OCI-LY7 (cell line): Measurements from ENCODE around the gene C16orf95. TPM values are rescaled to one million over a fixed set of nuclear protein-coding genes. Genes with fewer than 3 reads are reported as not detected.

Source experiments
- BruUV-seq: library from RNA; stranded (reverse); fragments of 400-500 nt; replicated peaks from 2 replicates; lab custom pipeline; 2021; lab: Mats Ljungman, UMichigan
- CTCF ChIA-PET: fragments of 300-600 bp; sonication (Branson Sonifier 250); formaldehyde crosslinking; loops from one replicate; lab custom pipeline; 2022; ENCODE audit warnings: antibody characterized with exemption; ENCODE audit not compliant: unreplicated experiment; lab: Charles Lee
- POLR2A ChIA-PET: fragments of 300-600 bp; sonication (Branson Sonifier 250); formaldehyde crosslinking; loops from one replicate; lab custom pipeline; 2022; ENCODE audit warnings: antibody characterized with exemption; lab: Charles Lee
- DNase-seq: peaks from one replicate; pipeline ENCODE4 v3.0.0-alpha.2; 2015; ENCODE audit warnings: low spot score
- H2AFZ ChIP-seq: fragments of 200-600 bp; sonication (generic), shearing (Covaris generic); 2 replicates; pipeline ENCODE4 v1.6.1; 2014; ENCODE audit warnings: mild to moderate bottlenecking, antibody characterized with exemption, low read length, moderate library complexity
- H3K27ac ChIP-seq: fragments of 200-600 bp; sonication (generic); 2 replicates; pipeline ENCODE4 v1.5.1; 2014; ENCODE audit warnings: mixed run types, low read depth, mild to moderate bottlenecking, moderate library complexity, low read length, inconsistent platforms; ENCODE audit not compliant: poor library complexity, severe bottlenecking
- H3K36me3 ChIP-seq: fragments of 200-600 bp; sonication (generic); 2 replicates; pipeline ENCODE4 v1.6.1; 2014; ENCODE audit warnings: mild to moderate bottlenecking, antibody characterized with exemption, low read length, moderate library complexity, mixed read lengths; ENCODE audit not compliant: insufficient read depth
- H3K4me1 ChIP-seq: fragments of 200-600 bp; sonication (generic); 2 replicates; pipeline ENCODE4 v1.5.1; 2014; ENCODE audit warnings: mild to moderate bottlenecking, low read length; ENCODE audit not compliant: insufficient read depth, poor library complexity, severe bottlenecking
- H3K4me2 ChIP-seq: fragments of 200-600 bp; sonication (generic); 2 replicates; pipeline ENCODE4 v1.6.1; 2014; ENCODE audit warnings: mild to moderate bottlenecking, low read length
- H3K4me3 ChIP-seq: fragments of 200-600 bp; sonication (generic); 2 replicates; pipeline ENCODE4 v1.5.1; 2014; ENCODE audit warnings: mild to moderate bottlenecking, low read depth, low read length; ENCODE audit not compliant: poor library complexity, severe bottlenecking
- H3K79me2 ChIP-seq: fragments of 200-600 bp; sonication (generic); 2 replicates; pipeline ENCODE4 v1.6.1; 2016; ENCODE audit warnings: low read depth, mild to moderate bottlenecking, low read length, moderate library complexity, mixed read lengths; ENCODE audit not compliant: insufficient read depth
- H3K9me2 ChIP-seq: fragments of 200-600 bp; sonication (generic); 2 replicates; pipeline ENCODE4 v1.6.1; 2016; ENCODE audit warnings: mild to moderate bottlenecking, low read length, mixed read lengths; ENCODE audit not compliant: insufficient read depth
- H3K9me3 ChIP-seq: fragments of 200-600 bp; sonication (generic); 2 replicates; pipeline ENCODE4 v1.6.1; 2014; ENCODE audit warnings: mild to moderate bottlenecking, mixed run types, low read length, mixed read lengths
- H4K20me1 ChIP-seq: fragments of 200-600 bp; sonication (generic); 2 replicates; pipeline ENCODE4 v1.6.1; 2014; ENCODE audit warnings: mild to moderate bottlenecking, antibody characterized with exemption, low read length, moderate library complexity, mixed read lengths; ENCODE audit not compliant: insufficient read depth
- EZH2phosphoT487 ChIP-seq: fragments of 200-600 bp; sonication (generic); IDR thresholded peaks from 2 replicates; pipeline ENCODE4 v1.6.1; 2018; ENCODE audit warnings: low read depth, borderline replicate concordance, mild to moderate bottlenecking, mixed run types, antibody characterized with exemption, low read length, moderate library complexity, mixed read lengths
- intact Hi-C: fragments of 100-400 bp; cut with micrococcal nuclease; formaldehyde crosslinking; loops from one replicate; pipeline ENCODE4 v1.10.0; 2022; ENCODE audit not compliant: unreplicated experiment
- total RNA-seq, 2 experiments: library from RNA; depleted of rRNA in 1 of 2; stranded (reverse); fragments of >200 nt in 1 of 2; shearing (Covaris generic) in 1 of 2; gene quantifications; 2 replicates each; pipeline ENCODE4 v1.2.3, GENCODE V29; 2014 to 2022
- TF ChIP-seq, protein P1 (sequence below): fragments of 200-600 bp; sonication (generic); conservative IDR thresholded peaks from 2 replicates; pipeline ENCODE4 v1.5.1; 2014; ENCODE audit warnings: mild to moderate bottlenecking, antibody characterized with exemption, low read length, moderate library complexity, mixed read lengths

The C16orf95 gene
- total RNA-seq, 2 experiments from 2014 or later = 8.5 to 22.1 TPM

DNA sequence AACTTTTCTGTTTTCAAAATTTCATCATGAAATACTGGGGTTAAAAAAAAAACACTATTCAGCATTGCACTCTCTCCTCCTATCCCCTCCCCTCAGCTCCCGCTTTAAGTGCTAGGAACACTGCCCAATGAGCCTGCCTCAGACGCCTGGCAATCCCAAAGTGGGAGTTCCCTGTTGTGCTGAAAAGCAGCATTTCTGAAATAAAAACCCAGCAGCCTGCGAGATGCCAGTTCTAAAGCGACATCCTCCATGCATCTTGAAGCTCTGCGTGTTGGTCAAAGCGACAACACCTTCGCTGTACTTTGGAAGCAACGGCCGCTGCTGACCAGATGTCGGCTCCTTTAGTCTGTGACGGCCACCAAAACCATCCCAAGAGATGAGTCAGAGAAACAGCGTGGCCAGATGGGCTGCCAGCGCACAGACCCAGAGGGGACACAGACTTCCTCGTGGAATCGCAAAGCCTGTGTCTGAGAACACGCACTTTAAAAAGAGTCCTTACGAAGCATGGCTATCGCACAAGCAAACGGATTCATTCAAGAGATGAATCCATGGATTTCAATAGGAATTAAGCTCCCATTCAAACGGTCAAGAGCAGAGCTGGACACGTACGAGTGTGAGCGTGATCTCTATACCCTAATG is 33.6 kb upstream of the C16orf95 start:
- no peak for DNase-seq
- Histone ChIP-seq H3K9me2 (no peaks in the 10 kb centered on the region), H3K4me2 (no peak overlapping the region), H3K4me3 (no peak overlapping the region), H3K79me2 (no peaks in the 10 kb centered on the region), H3K4me1 (no peaks in the 10 kb centered on the region), H3K9me3 (no peaks in the 10 kb centered on the region), H3K36me3 (peaks cover 4% of the 10 kb centered on the region; the same call in 1 of the 2 replicates), H4K20me1 (no peaks in the 10 kb centered on the region), H3K27ac (no peak overlapping the region), H2AFZ (no peak overlapping the region)
- POLR2A ChIA-PET = no interaction called here
- intact Hi-C loops = no loop called here
- CTCF ChIA-PET = no interaction called here
- no TSS peak for BruUV-seq
- TF ChIP-seq, protein P1, sequence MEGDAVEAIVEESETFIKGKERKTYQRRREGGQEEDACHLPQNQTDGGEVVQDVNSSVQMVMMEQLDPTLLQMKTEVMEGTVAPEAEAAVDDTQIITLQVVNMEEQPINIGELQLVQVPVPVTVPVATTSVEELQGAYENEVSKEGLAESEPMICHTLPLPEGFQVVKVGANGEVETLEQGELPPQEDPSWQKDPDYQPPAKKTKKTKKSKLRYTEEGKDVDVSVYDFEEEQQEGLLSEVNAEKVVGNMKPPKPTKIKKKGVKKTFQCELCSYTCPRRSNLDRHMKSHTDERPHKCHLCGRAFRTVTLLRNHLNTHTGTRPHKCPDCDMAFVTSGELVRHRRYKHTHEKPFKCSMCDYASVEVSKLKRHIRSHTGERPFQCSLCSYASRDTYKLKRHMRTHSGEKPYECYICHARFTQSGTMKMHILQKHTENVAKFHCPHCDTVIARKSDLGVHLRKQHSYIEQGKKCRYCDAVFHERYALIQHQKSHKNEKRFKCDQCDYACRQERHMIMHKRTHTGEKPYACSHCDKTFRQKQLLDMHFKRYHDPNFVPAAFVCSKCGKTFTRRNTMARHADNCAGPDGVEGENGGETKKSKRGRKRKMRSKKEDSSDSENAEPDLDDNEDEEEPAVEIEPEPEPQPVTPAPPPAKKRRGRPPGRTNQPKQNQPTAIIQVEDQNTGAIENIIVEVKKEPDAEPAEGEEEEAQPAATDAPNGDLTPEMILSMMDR = no peak
- no peak for TF ChIP-seq EZH2phosphoT487

DNA sequence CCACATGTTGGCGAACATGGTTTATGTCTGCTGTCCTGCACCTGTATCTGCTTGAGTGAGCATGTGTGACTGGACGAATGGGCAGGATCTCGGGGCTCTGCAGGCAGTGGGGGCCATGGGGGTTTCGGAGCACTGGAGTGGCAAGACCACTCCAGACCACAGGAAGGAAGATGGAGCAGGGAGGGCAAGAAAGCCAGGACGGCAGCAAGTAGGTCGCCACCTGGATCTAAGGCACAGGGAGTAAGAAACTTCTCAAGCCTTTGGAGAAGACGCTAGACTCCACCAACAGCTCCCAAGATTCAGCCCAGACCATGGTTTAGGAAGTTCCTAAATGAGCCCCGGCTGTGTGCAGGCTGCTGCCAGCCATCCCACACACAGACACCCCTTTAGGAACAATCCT is 32.8 kb upstream of the C16orf95 start:
- no peak for TF ChIP-seq EZH2phosphoT487
- TF ChIP-seq, protein P1 = no peak
- no peaks in the 10 kb centered on the region for H4K20me1 ChIP-seq
- H3K4me2 ChIP-seq = no peak overlapping the region
- H2AFZ ChIP-seq = no peak overlapping the region
- ChIA-PET CTCF (no interaction called here), POLR2A (no interaction called here)
- intact Hi-C loops = no loop called here
- H3K4me3 ChIP-seq = no peak overlapping the region
- H3K9me2 ChIP-seq = no peaks in the 10 kb centered on the region
- no peaks in the 10 kb centered on the region for H3K79me2 ChIP-seq
- no peak for DNase-seq
- no peaks in the 10 kb centered on the region for H3K4me1 ChIP-seq
- no TSS peak for BruUV-seq
- H3K9me3 ChIP-seq = no peaks in the 10 kb centered on the region
- H3K36me3 ChIP-seq = peaks cover 4% of the 10 kb centered on the region; the same call in 1 of the 2 replicates
- no peak overlapping the region for H3K27ac ChIP-seq

DNA sequence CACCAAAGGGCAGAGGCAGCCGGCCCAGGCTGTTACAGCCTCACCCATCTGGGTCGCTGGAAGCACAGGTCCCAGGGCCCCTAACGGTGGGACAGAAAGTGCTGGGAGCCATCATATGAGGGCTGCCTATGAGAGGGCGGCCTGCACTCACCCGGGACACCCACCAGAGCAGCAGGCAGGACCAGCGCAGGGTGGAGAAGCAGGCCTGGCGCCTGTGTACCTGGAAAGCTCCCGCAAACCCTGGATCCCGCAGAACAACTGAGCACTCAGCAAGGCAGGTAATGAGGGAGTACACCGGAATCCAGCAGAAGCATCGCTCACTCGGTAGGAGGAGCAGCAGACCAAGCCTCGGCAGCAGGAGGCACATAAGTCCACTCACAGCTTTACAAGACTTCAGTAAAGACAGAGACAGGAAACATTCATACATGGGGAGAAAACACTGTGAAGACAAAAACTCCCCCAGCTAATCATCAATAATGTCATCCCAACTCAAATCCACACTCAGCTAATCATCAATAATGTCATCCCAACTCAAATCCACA is 31.5 kb upstream of the C16orf95 start:
- TF ChIP-seq, protein P1 = no peak; the same call in 1 of the 2 replicates
- no peak for TF ChIP-seq EZH2phosphoT487
- H3K4me3 ChIP-seq = no peak overlapping the region
- peaks cover 9% of the 10 kb centered on the region; the same call in 1 of the 2 replicates for H3K36me3 ChIP-seq
- no peaks in the 10 kb centered on the region for H3K9me3 ChIP-seq
- H3K4me1 ChIP-seq = no peaks in the 10 kb centered on the region
- ChIA-PET CTCF (no interaction called here), POLR2A (no interaction called here)
- no peak overlapping the region for H3K27ac ChIP-seq
- H3K4me2 ChIP-seq = no peak overlapping the region
- no TSS peak for BruUV-seq
- H3K79me2 ChIP-seq = no peaks in the 10 kb centered on the region
- no peaks in the 10 kb centered on the region for H3K9me2 ChIP-seq
- no peaks in the 10 kb centered on the region for H4K20me1 ChIP-seq
- intact Hi-C loops = no loop called here
- no peak overlapping the region for H2AFZ ChIP-seq
- DNase-seq = no peak
